Brain microvascular endothelial cell (primary cell): ENCODE measurements around the gene PTPRN2.
"Not testable (repeated sequence)": the region's sequence is repeated elsewhere in the genome, so short reads cannot be mapped to it uniquely, and the experiment has no call there.

Experiments used
- DNase-seq: peaks from one replicate; pipeline ENCODE4 v3.0.0-alpha.2; 2020
- H3K27ac ChIP-seq: fragments of 250-450 bp; sonication (Bioruptor Pico); 2 replicates; pipeline ENCODE4 v1.5.1; 2020; ENCODE audit warnings: mild to moderate bottlenecking, moderate library complexity
- H3K27me3 ChIP-seq: fragments of 250-450 bp; sonication (Bioruptor Pico); replicated peaks from 2 replicates; pipeline ENCODE4 v1.5.1; 2020; ENCODE audit warnings: mild to moderate bottlenecking
- H3K36me3 ChIP-seq: fragments of 250-450 bp; sonication (Bioruptor Pico); replicated peaks from 2 replicates; pipeline ENCODE4 v1.5.1; 2020; ENCODE audit warnings: mild to moderate bottlenecking
- H3K4me3 ChIP-seq: 2 replicates; pipeline ENCODE4 v1.5.1; 2011; ENCODE audit warnings: low read depth, mild to moderate bottlenecking, control low read depth, low read length, moderate library complexity
- in situ Hi-C: cut with HindIII; loops from 2 replicates; pipeline ENCODE4 v1.10.0; 2017; ENCODE audit warnings: low sequenced_read_pairs, low pct_ligation_motif_present
- TF ChIP-seq, protein P1 (sequence below): IDR thresholded peaks from 2 replicates; pipeline ENCODE4 v1.5.1; 2011; ENCODE audit warnings: low read depth, mild to moderate bottlenecking, moderate library complexity, low read length, control low read depth, inconsistent platforms; ENCODE audit errors: missing control alignments

PTPRN2 gene

GRCh38 chr7:158216198-158216597, 371.4 kb downstream of the PTPRN2 start:
- H3K4me3 ChIP-seq, result no peak overlapping the region
- in situ Hi-C loops, result no loop called here
- no peaks in the 10 kb centered on the region for H3K27me3 ChIP-seq
- DNase-seq, result no peak
- no peak overlapping the region for H3K27ac ChIP-seq
- H3K36me3 ChIP-seq, result no peaks in the 10 kb centered on the region
- TF ChIP-seq, protein P1, sequence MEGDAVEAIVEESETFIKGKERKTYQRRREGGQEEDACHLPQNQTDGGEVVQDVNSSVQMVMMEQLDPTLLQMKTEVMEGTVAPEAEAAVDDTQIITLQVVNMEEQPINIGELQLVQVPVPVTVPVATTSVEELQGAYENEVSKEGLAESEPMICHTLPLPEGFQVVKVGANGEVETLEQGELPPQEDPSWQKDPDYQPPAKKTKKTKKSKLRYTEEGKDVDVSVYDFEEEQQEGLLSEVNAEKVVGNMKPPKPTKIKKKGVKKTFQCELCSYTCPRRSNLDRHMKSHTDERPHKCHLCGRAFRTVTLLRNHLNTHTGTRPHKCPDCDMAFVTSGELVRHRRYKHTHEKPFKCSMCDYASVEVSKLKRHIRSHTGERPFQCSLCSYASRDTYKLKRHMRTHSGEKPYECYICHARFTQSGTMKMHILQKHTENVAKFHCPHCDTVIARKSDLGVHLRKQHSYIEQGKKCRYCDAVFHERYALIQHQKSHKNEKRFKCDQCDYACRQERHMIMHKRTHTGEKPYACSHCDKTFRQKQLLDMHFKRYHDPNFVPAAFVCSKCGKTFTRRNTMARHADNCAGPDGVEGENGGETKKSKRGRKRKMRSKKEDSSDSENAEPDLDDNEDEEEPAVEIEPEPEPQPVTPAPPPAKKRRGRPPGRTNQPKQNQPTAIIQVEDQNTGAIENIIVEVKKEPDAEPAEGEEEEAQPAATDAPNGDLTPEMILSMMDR, result no peak

DNA sequence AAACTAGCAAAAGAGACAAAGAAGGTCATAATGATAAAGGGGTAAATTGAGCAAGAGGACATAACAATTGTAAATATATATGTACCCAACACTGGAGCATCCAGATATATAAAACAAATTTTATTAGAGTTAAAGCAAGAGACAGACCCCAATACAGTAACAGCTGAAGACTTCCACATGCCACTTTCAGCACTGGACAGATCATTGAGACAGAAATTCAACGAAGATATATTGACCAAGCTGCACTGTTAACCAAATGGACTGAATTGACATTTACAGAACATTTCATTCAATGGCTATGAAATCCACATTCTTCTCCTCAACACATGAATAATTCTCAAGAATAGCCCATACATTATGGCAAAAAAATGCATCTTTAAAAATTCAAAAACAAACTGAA, 378.2 kb downstream of the PTPRN2 start:
- no peaks in the 10 kb centered on the region for H3K27me3 ChIP-seq
- in situ Hi-C loops, result no loop called here
- DNase-seq, result no peak
- H3K36me3 ChIP-seq, result no peaks in the 10 kb centered on the region
- TF ChIP-seq, protein P1, result no peak
- no peak overlapping the region for H3K27ac ChIP-seq
- H3K4me3 ChIP-seq, result no peak overlapping the region

GRCh38 chr7:158206341-158206740, 381.3 kb downstream of the PTPRN2 start:
- in situ Hi-C loops, result no loop called here
- no peak for DNase-seq
- H3K36me3 ChIP-seq, result no peaks in the 10 kb centered on the region

GRCh38 chr7:158204453-158204852, 383.2 kb downstream of the PTPRN2 start:
- no peak for DNase-seq
- H3K4me3 ChIP-seq, result no peak overlapping the region
- in situ Hi-C loops, result no loop called here
- H3K27me3 ChIP-seq, result no peaks in the 10 kb centered on the region
- no peak overlapping the region for H3K27ac ChIP-seq
- TF ChIP-seq, protein P1, result no peak
- H3K36me3 ChIP-seq, result no peaks in the 10 kb centered on the region

More at GRCh38 chr7:158206341-158206740, 381.3 kb downstream of the PTPRN2 start:
- no peaks in the 10 kb centered on the region for H3K27me3 ChIP-seq
- TF ChIP-seq, protein P1, result no peak
- H3K27ac ChIP-seq, result no peak overlapping the region
- H3K4me3 ChIP-seq, result no peak overlapping the region

DNA sequence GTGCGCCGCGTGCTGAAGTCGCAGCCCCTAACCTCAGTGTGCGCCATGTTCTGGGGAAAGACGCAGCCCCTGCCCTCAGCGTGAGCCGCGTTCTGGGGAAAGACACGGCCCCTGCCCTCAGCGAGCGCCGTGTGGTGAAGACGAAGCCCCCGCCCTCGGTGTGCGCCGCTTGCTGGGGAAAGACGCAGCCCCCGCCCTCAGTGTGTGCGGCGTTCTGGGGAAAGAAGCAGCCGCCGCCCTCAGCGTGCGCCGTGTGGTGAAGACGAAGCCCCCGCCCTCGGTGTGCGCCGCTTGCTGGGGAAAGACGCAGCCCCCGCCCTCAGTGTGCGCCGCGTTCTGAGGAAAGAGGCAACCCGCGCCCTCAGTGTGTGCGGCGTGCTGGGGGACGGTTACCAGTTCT, 383.7 kb downstream of the PTPRN2 start:
- H3K4me3 ChIP-seq, result not testable (repeated sequence)

GRCh38 chr7:158194365-158194900, 393.2 kb downstream of the PTPRN2 start:
- no peak overlapping the region for H3K4me3 ChIP-seq
- H3K27ac ChIP-seq, result no peak overlapping the region
- in situ Hi-C loops, result no loop called here
- no peaks in the 10 kb centered on the region for H3K36me3 ChIP-seq
- no peak for DNase-seq
- H3K27me3 ChIP-seq, result no peaks in the 10 kb centered on the region
- TF ChIP-seq, protein P1, result no peak

More for the DNA sequence above, 383.7 kb downstream of the PTPRN2 start:
- H3K27me3 ChIP-seq, H3K27ac ChIP-seq, DNase-seq, H3K36me3 ChIP-seq, in situ Hi-C loops: not testable (repeated sequence)
